Endothelial cell (in vitro differentiated cells): ENCODE measurements around the gene PRKG1. TPM values are rescaled to one million over a fixed set of nuclear protein-coding genes. Genes with fewer than 3 reads are reported as not detected.

Experiments
- DNase-seq: peaks from one replicate; pipeline ENCODE4 v3.0.0; 2021; ENCODE audit warnings: low spot score
- H3K27ac Mint-ChIP-seq: one replicate; pipeline ENCODE4 v1.8.0; 2021; ENCODE audit warnings: mixed read lengths, inconsistent platforms; ENCODE audit not compliant: unreplicated experiment
- H3K27me3 Mint-ChIP-seq: one replicate; pipeline ENCODE4 v1.8.0; 2021; ENCODE audit warnings: mild to moderate bottlenecking, moderate library complexity, mixed read lengths, inconsistent platforms; ENCODE audit not compliant: unreplicated experiment
- H3K36me3 Mint-ChIP-seq: one replicate; pipeline ENCODE4 v1.8.0; 2021; ENCODE audit warnings: mild to moderate bottlenecking, low read depth, mixed read lengths, inconsistent platforms; ENCODE audit not compliant: unreplicated experiment
- H3K4me1 Mint-ChIP-seq: one replicate; pipeline ENCODE4 v1.8.0; 2021; ENCODE audit warnings: mild to moderate bottlenecking, mixed read lengths, inconsistent platforms; ENCODE audit not compliant: unreplicated experiment
- H3K4me3 Mint-ChIP-seq: one replicate; pipeline ENCODE4 v1.8.0; 2021; ENCODE audit warnings: mild to moderate bottlenecking, mixed read lengths, inconsistent platforms; ENCODE audit not compliant: unreplicated experiment
- H3K9me3 Mint-ChIP-seq: one replicate; pipeline ENCODE4 v1.8.0; 2021; ENCODE audit warnings: mixed read lengths, inconsistent platforms; ENCODE audit not compliant: unreplicated experiment
- CTCF ChIP-seq: fragments of 200-600 bp; sonication (generic); IDR thresholded peaks from one replicate; pipeline ENCODE4 v1.5.0; 2021; ENCODE audit warnings: antibody characterized with exemption; ENCODE audit not compliant: unreplicated experiment
- total RNA-seq: library from RNA; stranded (reverse); fragmentation: NEBNext Ultra II Directional; extraction: Animal tissue kit (Norgen Biotek cat#: 25700); gene quantifications from one replicate; pipeline ENCODE4 v1.2.1, GENCODE V29; 2021; ENCODE audit not compliant: unreplicated experiment

PRKG1 gene
- total RNA-seq, 1 donor from 2014 or later = 10.7 TPM

- DNase-seq = no peak
- no peaks in the 10 kb centered on the region for H3K9me3 Mint-ChIP-seq
- TF ChIP-seq CTCF = no peak
- H3K27me3 Mint-ChIP-seq = no peaks in the 10 kb centered on the region
- no peak overlapping the region for H3K4me3 Mint-ChIP-seq
- no peak overlapping the region for H3K27ac Mint-ChIP-seq
- no peaks in the 10 kb centered on the region for H3K4me1 Mint-ChIP-seq
- no peaks in the 10 kb centered on the region for H3K36me3 Mint-ChIP-seq
Measured at GRCh38 chr10:52326382-52326781, 1252.1 kb downstream of the PRKG1 start.

GRCh38 chr10:52331638-52332364, 1257.5 kb downstream of the PRKG1 start:
- no peak overlapping the region for H3K4me3 Mint-ChIP-seq
- no peak for TF ChIP-seq CTCF
- no peak for DNase-seq
- peaks cover 2% of the 10 kb centered on the region for H3K27me3 Mint-ChIP-seq
- H3K9me3 Mint-ChIP-seq = no peaks in the 10 kb centered on the region
- no peaks in the 10 kb centered on the region for H3K36me3 Mint-ChIP-seq
- H3K4me1 Mint-ChIP-seq = peaks cover 2% of the 10 kb centered on the region
- H3K27ac Mint-ChIP-seq = no peak overlapping the region

- no peaks in the 10 kb centered on the region for H3K9me3 Mint-ChIP-seq
- H3K4me1 Mint-ChIP-seq = peaks cover 2% of the 10 kb centered on the region
- H3K36me3 Mint-ChIP-seq = no peaks in the 10 kb centered on the region
- no peak overlapping the region for H3K27ac Mint-ChIP-seq
- DNase-seq = no peak
- no peak for TF ChIP-seq CTCF
- H3K4me3 Mint-ChIP-seq = no peak overlapping the region
- H3K27me3 Mint-ChIP-seq = peaks cover 2% of the 10 kb centered on the region
Measured at GRCh38 chr10:52332815-52333214, 1258.5 kb downstream of the PRKG1 start.

GRCh38 chr10:52334595-52334994, 1260.3 kb downstream of the PRKG1 start:
- H3K36me3 Mint-ChIP-seq = no peaks in the 10 kb centered on the region
- H3K27me3 Mint-ChIP-seq = peaks cover 2% of the 10 kb centered on the region
- no peaks in the 10 kb centered on the region for H3K9me3 Mint-ChIP-seq
- H3K27ac Mint-ChIP-seq = no peak overlapping the region
- H3K4me3 Mint-ChIP-seq = no peak overlapping the region
- no peak for DNase-seq
- no peak for TF ChIP-seq CTCF
- H3K4me1 Mint-ChIP-seq = peaks cover 2% of the 10 kb centered on the region

GRCh38 chr10:52335665-52336064, 1261.4 kb downstream of the PRKG1 start:
- H3K4me3 Mint-ChIP-seq = no peak overlapping the region
- no peaks in the 10 kb centered on the region for H3K36me3 Mint-ChIP-seq
- no peaks in the 10 kb centered on the region for H3K9me3 Mint-ChIP-seq
- no peak overlapping the region for H3K27ac Mint-ChIP-seq
- peaks cover 2% of the 10 kb centered on the region for H3K4me1 Mint-ChIP-seq
- no peak for TF ChIP-seq CTCF
- H3K27me3 Mint-ChIP-seq = peaks cover 2% of the 10 kb centered on the region
- no peak for DNase-seq
